Measurements from ENCODE around the gene NIN. TPM values are rescaled to one million over a fixed set of nuclear protein-coding genes. Genes with fewer than 3 reads are reported as not detected.

Gene NIN
- total and polyA plus RNA-seq, 2 of the 4 experiments (the other 2 are of a cell fraction), result 15.2 to 98.4 TPM

- peak overlapping the region; percentile 93 for H2BK15ac ChIP-seq (ENCODE audit: low read depth, low read length)
- H3K14ac ChIP-seq (replicated peaks; ENCODE audit: low read depth, low read length), result peak overlapping the region; percentile 90
- peak overlapping the region; percentile 83 for H2AFZ ChIP-seq (replicated peaks; ENCODE audit: low read length, poor library complexity)
- CTCF ChIA-PET, result interaction anchor here (0.8 to 4.0 kb wide), 11 partner anchors 10 to 629 kb away, joined by 3 to 31 read pairs (median 6); no protein-coding TSS in a partner anchor
- peak overlapping the region; percentile 32; the same call in 1 of the 2 replicates for H3K9ac ChIP-seq (ENCODE audit: low read depth, low read length)
- H3K23ac ChIP-seq (ENCODE audit: low read depth, low read length), result peak overlapping the region; percentile 92
- peak overlapping the region; percentile 92 for H2AK5ac ChIP-seq (ENCODE audit: low read depth, low read length)
- intact Hi-C loops (cut with micrococcal nuclease), result loop anchor here (5.0 kb wide), 1 partner anchor 452 kb away; no protein-coding TSS in a partner anchor
- H4K91ac ChIP-seq (ENCODE audit: insufficient read depth, low read depth, low read length), result peak overlapping the region; percentile 95
- H3K4me2 ChIP-seq (ENCODE audit: low read depth, low read length), result peak overlapping the region; percentile 59
- H4K8ac ChIP-seq (ENCODE audit: low read depth in 2 of 2, low read length in 2 of 2), result peak overlapping the region; percentile 73 to 96
- H3K9me1 ChIP-seq (ENCODE audit: insufficient read depth, low read length), result peaks cover 11% of the 10 kb centered on the region
- POLR2A ChIA-PET (ENCODE audit: unreplicated experiment), result interaction anchor here (1.5 kb wide), 1 partner anchor 106 kb away, joined by 7 read pairs; the partner anchor contains the start of gene SAV1
- H3K36me3 ChIP-seq (ENCODE audit: control insufficient read depth, insufficient read depth, low read length), result peaks cover 24% of the 10 kb centered on the region
- no peak for ATAC-seq (ENCODE audit: low read depth)
- peak overlapping the region; percentile 94 for H2BK5ac ChIP-seq (ENCODE audit: low read depth, low read length, poor library complexity, severe bottlenecking)
- dilution Hi-C loops (cut with HindIII; ENCODE audit: low sequenced_read_pairs, unreplicated experiment), result no loop called here
- H3K4ac ChIP-seq (ENCODE audit: low read depth, low read length), result peak overlapping the region; percentile 97
- TF ChIP-seq CHD1 (IDR thresholded peaks at IDR 0.05; ENCODE audit: low read depth, low read length) (no peak), BHLHE40 (IDR thresholded peaks at IDR 0.05; ENCODE audit: low read depth, low read length) (no peak), MAFK (IDR thresholded peaks at IDR 0.05; ENCODE audit: low read depth, low read length) (no peak), MXI1 (IDR thresholded peaks at IDR 0.05; ENCODE audit: borderline replicate concordance, low read depth, low read length) (no peak)
- H3K56ac ChIP-seq (ENCODE audit: extremely low read depth, insufficient read depth, low read length), result peak overlapping the region; percentile 77; the same call in 1 of the 2 replicates
- peaks cover 6 to 35% of the 10 kb centered on the region in 2 experiments for H3K79me1 ChIP-seq (ENCODE audit: low read depth in 1 of 2, low read length in 2 of 2)
- H3K9me3 ChIP-seq (ENCODE audit: control insufficient read depth, insufficient read depth, low read length), result no peaks in the 10 kb centered on the region
- no TSS peak for BruUV-seq (replicated peaks)
- peak overlapping the region; percentile 82 for H4K5ac ChIP-seq (ENCODE audit: low read depth, low read length)
- H3K27ac ChIP-seq (ENCODE audit: insufficient read depth, low read length), result peak overlapping the region; percentile 81
- peak overlapping the region; percentile 97 for H2BK20ac ChIP-seq (ENCODE audit: low read depth, low read length)
- peak overlapping the region; percentile 98 for H2BK120ac ChIP-seq (ENCODE audit: low read depth, low read length)
- DNase-seq, result peak; percentile 23
- WGBS, 2 experiments (ENCODE audit: extremely low coverage in 2 of 2, insufficient read length in 1 of 2), result 100% methylated on average over 3 of the region's 8 CpGs; no CpG with 5 or more reads in 1 of the 2 experiments
- peak overlapping the region; percentile 1 for H2AK9ac ChIP-seq (replicated peaks; ENCODE audit: low read depth, low read length, poor library complexity)
- H3K27me3 ChIP-seq (ENCODE audit: control insufficient read depth, insufficient read depth, low read length), result no peaks in the 10 kb centered on the region
- H3K18ac ChIP-seq (ENCODE audit: low read depth, low read length), result peak overlapping the region; percentile 75
- in situ Hi-C loops (cut with MboI; ENCODE audit: low sequenced_read_pairs), result loop anchor here (5.0 kb wide), 1 partner anchor 232 kb away; no protein-coding TSS in a partner anchor
- H4K20me1 ChIP-seq (ENCODE audit: insufficient read depth, low read length), result no peaks in the 10 kb centered on the region
- no peak overlapping the region for H3K4me3 ChIP-seq (ENCODE audit: insufficient read depth, low read depth, low read length)
- H3K4me1 ChIP-seq (ENCODE audit: control insufficient read depth, insufficient read depth, low read length), result peaks cover 16% of the 10 kb centered on the region
These were observed 56.3 kb downstream of the NIN start for GRCh38 chr14:50774542-50775267.
